D721Med (cell line): ENCODE measurements around the gene RPL11.

Experiments used
- DNase-seq: peaks from one replicate; pipeline ENCODE4 v3.0.0; 2011; ENCODE audit warnings: low spot score; ENCODE audit not compliant: insufficient read length
- FAIRE-seq: peaks from 2 replicates; lab custom pipeline; 2011; peaks lifted over from hg19 to GRCh38; lab: Jason Lieb, UNC
- CTCF ChIP-seq: IDR thresholded peaks from 2 replicates; pipeline ENCODE4 v1.5.1; 2012; ENCODE audit warnings: mild to moderate bottlenecking, control low read depth; ENCODE audit not compliant: insufficient read depth; ENCODE audit errors: missing control alignments

RPL11 gene

GRCh38 chr1:23650344-23650990 lies 41.1 kb upstream of the RPL11 start:
- TF ChIP-seq CTCF, result no peak
- FAIRE-seq (no peak), DNase-seq (no peak)

- DNase-seq (no peak), FAIRE-seq (no peak)
- TF ChIP-seq CTCF, result no peak
Measured at GRCh38 chr1:23651069-23651808, 40.4 kb upstream of the RPL11 start.

- DNase-seq, result no peak
- TF ChIP-seq CTCF, result peak; percentile 75
- no peak for FAIRE-seq
Measured at GRCh38 chr1:23657659-23658275, 33.8 kb upstream of the RPL11 start.

GRCh38 chr1:23660671-23661070 lies 30.9 kb upstream of the RPL11 start:
- no peak for TF ChIP-seq CTCF
- DNase-seq, result no peak
- no peak for FAIRE-seq

GRCh38 chr1:23661887-23662286 lies 29.7 kb upstream of the RPL11 start:
- FAIRE-seq, result no peak
- no peak for DNase-seq
- no peak for TF ChIP-seq CTCF

- peak; percentile 41 for TF ChIP-seq CTCF
- FAIRE-seq, result no peak
- DNase-seq, result no peak
Measured at GRCh38 chr1:23664837-23665795, 26.5 kb upstream of the RPL11 start.
